IPS-NIHi7 (cell line): Measurements from ENCODE around the gene UFC1.

Source experiments
- DNase-seq: peaks from one replicate; pipeline ENCODE4 v3.0.0; 2012; ENCODE audit warnings: mixed read lengths; ENCODE audit errors: extremely low spot score

Gene UFC1

DNA sequence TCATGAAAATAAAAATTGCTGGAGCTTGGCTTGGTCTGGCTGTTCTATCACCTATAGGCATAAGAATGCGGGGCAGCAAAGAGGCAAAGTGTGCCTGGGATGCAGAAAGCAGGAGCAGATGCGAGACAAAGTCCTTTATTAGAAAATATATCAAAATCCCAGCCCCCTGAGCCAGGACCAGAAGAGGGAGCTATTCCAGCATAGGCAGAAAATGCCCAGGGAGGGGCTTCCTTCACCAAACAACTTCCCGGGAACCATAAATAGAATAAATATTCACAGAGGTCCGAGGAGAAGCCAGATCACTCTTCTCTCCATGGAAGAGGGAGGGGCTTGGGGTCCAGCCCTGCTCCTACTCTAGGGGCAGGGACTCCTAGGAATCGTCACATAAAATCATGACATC, 17.4 kb downstream of the UFC1 start:
- no peak for DNase-seq

DNA sequence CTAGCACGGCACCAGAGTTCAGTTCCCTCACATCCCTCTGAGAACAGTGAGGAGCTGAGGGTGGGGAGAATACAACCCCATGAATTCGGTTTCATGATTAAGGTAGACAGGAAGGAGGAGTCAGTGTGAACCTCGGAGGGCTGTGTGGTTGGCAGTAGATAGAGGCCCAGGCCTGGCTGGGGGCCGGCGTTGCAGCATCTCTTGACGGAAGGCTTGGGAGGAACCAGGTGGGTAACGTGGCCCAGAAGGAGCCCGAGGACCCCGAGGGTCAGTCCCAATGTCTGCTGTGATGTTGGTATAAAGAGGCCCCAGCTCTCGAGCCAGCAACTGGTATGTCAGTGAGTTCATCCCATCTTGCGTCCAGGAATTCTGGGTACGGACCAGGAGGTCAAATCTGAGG, 17.9 kb downstream of the UFC1 start:
- DNase-seq, result no peak

DNA sequence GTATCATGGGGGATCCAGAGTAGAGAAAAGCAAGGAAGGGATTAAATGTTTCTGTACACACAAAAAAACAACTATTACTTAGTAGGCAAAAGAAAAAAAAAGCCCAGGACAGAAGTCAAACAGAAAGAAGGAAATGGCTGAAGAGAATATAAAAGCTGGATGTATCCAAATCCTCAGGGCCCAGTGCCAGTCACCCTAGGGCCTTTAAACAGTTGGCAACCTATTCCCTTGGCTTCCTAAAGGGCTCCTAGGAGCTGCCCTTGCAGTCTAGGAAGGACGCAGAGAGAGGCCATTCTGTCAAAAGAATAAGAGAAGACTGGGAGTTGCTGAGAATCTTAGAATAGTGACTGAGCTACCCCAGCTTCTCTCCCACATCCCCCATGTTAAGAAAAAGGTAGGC, 18.6 kb downstream of the UFC1 start:
- no peak for DNase-seq

DNA sequence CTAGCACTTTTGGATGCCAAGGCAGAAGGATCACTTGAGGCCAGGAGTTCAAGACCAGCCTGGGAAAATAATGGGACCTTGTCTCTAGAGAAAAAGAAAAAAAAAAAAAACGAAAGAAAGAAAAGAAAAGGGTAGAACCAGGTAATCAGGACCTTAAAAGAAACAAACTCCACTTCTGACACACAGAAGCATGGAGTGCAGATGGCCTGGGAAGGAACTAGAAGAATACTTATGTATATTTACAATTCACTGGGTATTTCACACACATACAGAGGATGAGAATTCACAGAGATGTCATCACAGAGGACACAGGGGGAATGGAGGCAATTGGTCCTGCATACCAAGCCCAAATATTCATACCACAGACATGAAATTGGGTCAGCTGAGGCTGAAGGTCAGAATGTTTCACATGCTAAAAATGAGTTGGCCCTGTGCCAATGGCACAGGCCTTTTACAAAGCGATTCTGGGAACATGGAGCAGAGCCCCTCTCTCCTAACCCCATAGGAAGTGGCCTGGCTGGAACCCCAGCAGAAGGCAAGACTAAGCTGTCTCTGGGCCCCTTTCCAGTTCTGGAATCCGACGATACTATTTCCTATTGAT, 19.1 kb downstream of the UFC1 start:
- DNase-seq, result no peak

DNA sequence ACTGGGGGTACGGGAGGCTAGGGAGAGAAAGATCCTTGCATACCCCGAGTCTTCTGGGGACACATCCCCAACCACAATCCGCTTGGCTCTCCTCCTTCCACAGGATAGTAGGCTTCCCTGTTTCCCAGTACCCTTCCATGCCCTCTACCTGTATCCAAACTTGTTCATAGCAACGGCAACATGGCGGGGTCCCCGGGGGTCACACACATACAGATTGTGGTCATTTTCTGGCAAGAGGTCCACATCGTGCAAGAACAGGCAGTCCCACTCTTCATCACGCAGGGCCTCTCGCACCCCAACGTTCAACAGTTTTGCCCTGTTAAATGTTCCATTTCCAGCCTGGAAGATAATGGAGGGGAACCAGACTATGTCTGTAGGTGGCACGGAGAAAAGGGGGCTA, 19.9 kb downstream of the UFC1 start:
- no peak for DNase-seq

DNA sequence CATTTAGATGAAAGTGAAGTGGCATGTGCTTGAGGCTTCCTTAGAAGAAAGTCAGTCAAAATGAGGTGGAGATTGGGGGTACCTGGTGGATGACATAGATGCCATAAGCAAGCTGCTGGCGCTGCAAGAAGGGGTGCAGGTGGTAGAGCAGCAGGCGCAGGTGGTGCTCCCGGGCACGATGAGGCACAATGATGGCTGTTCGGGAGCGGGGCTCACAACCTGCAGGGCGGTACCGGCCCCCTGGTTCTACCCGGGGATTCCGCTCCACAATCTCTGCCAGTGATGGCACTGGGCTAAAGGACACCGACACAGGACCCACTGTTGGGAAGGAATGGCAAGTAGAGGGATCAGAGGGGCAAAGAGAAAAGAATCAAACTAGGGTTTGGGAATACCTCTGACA, 21.1 kb downstream of the UFC1 start:
- DNase-seq, result no peak

DNA sequence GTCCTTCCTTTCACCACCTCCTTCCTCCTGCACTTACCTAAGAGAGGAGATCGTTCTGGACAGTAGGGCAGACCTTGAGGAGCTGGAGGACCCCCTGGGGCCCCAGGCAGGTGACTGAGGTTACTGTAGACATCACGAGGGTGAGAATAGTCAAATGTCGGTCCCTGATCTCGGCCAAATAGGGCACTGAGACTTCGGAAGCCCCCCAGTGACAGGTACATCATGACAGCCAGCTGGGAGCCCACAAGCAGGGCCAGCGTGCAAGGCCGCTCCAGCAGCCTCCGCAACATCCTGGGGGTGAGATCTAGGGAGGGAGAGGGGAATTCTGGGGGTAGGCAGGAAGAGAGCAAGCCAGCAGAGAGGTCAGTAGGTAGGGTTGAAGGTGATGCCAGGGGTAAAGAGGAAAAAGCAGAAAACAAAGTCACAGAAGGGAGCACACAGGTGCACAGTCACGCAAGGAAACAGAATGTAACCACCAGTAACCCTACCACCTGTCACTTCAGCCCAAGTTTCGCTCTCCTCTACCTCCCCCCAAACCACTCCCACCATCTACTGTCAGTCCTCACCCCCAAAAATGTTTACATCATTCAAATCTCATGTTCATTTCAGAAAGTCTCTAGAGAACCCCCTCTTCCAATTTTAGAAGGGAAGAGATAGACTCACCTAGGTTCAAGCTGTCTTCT, 22.1 kb downstream of the UFC1 start:
- DNase-seq, result no peak

DNA sequence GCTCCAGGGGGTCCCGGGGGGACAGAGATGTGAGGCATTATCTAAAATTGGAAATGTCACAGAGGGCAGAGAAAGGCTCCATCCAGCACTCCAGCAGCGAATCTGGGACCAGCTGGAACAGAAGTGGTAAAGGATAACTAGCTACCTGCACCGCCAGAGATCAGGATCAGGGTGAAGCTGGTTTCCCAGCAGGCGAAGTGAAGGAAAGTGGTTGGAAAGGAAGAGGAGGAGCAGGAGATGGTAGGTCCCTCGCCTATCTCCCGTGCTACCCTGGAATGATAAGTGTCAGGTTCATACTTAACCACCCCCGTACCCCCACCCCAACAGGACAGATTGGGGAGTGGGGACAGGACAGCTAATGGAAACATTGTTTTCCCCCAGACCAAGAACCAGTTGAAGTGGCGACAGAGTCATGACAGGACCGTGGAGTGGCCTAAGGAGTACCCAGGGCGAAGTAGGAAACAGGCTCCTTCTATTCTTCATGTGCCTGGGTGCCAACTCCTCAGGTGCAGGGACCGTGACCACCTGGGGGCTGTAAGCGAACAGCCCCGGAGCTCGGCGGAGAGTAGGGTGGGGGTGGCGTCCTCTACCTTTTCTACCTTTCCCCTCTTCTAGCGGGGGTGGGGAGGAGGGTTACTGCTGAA, 22.8 kb downstream of the UFC1 start:
- no peak for DNase-seq

DNA sequence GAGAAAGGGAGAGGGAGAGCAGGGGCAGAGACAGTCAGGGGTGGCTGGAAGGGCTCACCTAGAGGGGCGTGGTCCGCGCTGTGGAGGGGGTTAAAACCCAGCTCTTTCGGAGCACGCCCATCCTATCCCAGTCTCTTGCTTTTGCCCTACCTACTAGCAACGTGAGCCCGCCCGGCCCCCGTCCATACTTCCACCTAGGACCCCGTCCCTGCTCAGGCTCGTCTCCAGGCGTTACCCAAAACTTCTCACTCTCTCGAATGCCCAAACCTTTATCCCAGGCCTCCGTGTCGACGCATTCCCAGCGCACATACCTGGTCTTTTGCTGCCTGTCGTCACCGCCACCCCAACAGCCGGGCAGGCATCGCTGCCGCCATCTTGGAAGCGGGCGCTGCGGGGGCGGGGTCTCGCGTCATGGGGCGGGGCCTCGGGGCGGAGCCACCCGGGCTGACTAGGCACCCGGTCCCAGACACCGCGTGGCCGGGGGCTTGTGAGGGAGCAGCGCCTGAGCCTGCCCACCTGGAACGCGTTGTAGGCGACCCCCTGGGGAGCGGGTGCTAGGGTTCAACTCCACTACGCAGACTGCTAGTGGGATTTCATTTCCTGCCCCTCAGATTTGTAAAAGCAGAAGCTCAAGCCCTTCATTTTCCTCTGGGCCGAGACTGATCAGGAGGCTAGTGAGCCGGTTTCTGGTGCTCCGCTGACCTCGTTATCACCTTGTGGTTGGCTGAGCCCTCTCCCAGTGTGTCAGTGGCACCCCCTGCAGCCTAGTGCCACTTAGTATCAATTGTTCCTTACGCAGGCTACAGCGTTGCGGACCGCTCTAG, 23.5 kb downstream of the UFC1 start, which contains the start of gene B4GALT3:
Gene B4GALT3 (minus strand): TSS at position 396 of the 824 bp plus-strand sequence. CDS start 1,447 bp downstream, outside the sequence.
- DNase-seq, result peak; percentile 98

DNA sequence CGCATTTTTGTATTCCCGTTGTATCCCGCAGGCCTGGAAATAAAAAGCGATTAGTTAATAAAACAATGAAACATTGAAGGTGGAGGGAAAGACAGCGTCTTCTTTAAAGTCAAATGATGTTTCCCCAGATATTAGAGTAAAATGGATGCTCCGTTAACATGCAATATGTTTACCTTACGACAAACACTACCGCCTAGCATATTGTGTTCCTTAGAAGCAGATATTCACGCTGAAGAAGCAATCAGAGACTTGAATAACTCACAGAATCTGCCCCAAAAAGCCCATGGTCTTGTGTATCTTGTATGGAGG, 24.1 kb downstream of the UFC1 start:
- DNase-seq, result no peak

DNA sequence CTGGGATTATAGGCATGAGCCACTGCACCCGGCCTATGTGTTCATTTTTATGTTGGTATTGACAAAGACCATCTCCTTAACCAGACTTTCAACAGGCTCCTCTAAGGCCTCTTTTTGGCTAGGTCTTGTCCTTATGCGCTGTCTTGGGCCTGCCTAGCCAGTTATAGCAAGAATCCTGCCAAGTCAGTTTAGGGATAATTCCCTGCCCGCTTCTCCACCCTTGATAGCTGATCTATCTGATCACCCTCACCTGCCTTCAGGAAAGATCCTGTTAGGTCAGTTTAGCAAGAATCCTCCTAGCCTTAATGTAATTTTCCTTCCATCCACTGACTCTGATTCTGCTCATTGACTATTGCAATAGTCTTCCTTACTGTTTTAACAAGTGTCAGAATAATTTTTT, 25.9 kb downstream of the UFC1 start:
- DNase-seq, result no peak

DNA sequence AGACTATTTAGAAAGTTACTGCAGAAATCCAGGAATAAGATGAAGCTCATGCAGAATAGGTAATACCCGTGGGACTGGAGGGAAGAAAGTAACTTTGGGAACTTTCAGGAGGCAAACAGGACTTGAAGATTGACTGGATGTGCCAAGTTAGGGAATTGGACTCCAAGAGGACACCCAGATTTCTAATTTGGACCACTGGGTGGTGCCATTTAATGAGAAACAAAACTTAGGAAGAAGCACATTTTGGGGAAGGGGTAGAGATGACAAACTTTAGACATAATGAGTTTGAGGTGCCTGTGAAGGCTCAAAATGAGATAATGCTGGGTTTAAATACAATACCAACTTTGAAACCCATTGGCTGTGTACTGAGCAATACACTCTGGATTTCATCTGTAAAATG, 26.9 kb downstream of the UFC1 start:
- no peak for DNase-seq

DNA sequence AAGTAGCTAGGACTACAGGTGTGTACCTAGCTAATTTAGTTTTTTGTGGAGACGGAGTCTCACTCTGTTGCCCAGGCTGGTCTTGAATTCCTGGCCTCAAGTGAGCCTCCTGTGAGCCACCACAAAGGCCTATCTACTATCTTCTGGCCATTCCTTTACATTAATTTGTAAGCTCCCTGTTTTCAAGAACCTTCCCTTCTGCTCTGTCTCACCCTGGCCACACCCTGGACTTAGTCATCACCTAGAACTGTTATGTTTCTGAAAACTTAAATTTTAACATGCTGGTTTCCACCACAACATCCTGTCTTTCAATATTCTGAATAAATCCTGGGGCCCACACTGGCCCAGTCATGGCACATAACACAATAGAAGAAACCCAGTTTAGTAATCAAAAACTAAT, 28.4 kb downstream of the UFC1 start:
- DNase-seq, result no peak

DNA sequence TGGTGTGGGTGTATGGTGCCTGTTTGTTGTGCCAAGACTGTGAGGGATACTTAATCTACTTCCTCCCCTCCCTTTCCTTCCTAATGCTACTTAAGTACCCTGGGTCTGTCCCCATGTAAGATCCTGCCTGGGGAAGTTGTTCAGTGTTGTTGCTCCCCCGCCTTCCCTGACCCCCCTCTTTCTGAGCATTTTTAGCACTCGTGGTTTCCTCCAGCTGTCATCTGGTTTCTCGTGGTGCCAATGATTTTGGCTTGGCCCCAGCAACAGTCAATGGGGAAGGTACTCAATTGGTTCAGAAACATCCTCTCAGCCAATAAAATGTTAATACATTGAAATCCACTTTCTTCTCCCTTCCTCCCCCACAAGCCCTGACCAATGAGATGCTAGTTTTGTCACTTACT, 31.5 kb downstream of the UFC1 start:
- no peak for DNase-seq

DNA sequence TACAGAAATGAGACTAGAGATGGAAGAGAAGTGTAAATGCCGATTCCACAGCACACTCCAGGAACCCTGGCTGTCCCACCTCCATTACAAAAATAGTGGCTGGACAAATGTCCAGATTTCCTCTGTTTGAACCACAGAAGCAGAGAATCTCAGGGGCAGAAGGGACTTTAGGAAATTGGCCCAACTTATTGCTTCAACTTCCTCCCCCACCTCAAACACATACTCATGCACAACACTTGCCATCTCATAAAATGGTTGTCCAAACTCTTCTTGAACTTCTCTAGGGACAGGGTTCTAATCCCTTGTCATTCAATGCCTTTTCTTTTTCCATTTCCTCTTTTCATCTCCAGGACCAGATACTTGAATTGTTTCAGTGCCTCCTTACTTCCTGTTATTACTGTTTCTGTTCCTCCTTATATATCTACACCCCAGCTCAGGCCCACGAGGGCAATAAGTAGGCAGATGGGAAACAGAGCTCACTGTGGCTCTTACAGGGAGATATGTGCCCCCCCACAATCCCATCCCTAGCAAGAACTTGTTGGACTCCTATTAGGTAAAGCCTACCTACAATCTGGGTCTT, 32.0 kb downstream of the UFC1 start:
- DNase-seq, result no peak

DNA sequence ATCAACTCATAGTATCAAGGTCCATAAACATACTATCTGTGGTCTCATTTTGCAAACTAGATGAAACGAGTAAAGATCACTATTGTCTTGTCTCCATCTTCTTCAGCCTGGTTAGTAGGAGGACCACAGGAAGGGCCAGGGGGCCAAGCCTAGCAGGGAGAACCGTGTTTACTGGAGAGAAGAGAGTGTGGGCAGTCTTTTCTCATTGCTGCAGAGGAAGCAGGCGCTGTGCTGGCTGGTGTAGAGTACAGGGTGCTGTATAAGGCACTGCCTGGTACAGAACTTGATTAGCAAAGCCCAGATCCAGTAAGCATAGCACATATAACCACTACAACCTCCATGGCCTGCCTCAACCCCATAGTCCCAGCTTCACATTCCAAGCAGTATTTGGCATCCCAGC, 33.5 kb downstream of the UFC1 start:
- no peak for DNase-seq

DNA sequence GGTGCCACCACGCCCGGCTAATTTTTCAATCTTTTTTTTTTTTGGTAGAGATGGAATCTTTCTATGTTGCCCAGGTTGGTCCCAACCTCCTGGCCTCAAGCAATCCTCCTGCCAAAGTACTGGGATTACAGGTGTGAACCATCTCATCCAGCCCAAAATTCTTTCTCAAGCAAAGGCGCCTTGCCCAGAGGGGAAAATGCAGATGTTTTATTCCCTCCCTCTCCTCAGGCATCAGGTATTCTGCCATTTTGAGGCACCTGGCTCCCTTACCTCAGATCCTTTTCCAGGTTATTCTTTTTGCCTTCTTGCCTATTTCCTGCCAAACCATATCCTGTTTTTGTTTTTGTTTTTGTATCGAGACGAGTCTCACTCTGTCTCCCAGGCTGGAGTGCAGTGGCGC, 34.6 kb downstream of the UFC1 start:
- DNase-seq, result no peak

DNA sequence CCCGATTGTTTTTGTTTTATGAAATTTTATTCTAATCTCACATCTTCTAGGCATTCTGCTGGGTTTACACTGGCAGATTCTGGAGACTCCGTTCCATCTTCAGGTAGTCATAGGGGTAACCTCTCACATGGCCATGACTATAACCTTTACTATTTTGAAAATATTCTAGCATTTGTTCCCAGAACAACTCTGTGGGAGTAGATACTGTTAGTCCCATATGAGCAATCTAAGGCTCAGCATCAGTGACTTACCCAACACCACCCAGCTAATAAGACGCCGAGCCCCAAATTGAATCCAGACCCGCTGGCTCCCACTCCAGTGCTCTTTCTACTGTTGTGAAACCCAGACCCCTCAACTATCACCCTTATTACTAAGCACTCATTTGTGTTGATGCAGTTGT, 35.3 kb downstream of the UFC1 start:
- no peak for DNase-seq

DNA sequence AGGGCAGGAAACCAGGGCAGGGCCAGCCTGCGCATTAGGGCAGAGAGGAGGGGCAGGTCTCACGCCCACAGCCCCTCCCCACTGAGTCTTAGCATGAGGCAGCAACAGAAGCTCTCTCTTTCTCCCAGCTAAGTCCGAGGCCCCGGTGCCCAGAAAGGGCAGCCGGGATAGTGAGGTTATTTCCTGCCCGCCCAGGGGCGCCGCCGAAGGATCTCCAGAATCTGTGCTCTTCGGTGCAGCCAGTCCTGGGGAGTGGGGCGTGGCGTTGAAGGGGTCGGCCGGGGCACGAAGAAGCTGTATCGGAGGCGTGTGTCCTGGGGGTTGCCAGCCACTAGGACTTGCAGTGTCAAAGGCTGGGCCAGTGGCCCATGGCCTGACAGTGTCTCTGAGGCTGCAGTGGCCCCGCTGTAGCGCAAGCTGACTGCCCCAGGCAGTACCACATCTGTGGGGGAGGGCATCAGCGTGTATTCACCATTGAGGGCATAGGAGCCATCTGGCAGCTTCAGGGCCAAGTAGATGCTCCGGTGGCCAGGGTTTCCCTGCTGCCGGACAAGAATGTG, 37.3 kb downstream of the UFC1 start:
- no peak for DNase-seq

DNA sequence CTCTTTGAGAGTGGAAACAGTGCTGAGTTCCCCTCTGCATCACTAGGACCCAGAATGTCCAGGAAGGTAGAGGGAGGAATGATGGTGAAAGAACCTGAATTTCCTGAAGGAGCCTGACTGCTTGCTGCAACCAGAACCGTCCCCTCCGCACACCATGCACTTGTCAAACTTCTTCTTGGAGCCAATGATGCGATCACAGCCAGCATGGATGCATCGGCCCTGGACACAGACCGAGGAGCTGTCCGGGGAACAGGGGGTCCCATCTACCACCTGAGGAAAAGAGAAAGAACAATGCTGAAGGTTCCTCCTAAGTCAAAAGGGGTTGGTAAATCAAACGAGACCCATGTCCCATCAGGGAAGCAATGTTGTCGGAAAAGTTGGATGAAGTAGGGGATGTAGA, 38.2 kb downstream of the UFC1 start:
- DNase-seq, result no peak

DNA sequence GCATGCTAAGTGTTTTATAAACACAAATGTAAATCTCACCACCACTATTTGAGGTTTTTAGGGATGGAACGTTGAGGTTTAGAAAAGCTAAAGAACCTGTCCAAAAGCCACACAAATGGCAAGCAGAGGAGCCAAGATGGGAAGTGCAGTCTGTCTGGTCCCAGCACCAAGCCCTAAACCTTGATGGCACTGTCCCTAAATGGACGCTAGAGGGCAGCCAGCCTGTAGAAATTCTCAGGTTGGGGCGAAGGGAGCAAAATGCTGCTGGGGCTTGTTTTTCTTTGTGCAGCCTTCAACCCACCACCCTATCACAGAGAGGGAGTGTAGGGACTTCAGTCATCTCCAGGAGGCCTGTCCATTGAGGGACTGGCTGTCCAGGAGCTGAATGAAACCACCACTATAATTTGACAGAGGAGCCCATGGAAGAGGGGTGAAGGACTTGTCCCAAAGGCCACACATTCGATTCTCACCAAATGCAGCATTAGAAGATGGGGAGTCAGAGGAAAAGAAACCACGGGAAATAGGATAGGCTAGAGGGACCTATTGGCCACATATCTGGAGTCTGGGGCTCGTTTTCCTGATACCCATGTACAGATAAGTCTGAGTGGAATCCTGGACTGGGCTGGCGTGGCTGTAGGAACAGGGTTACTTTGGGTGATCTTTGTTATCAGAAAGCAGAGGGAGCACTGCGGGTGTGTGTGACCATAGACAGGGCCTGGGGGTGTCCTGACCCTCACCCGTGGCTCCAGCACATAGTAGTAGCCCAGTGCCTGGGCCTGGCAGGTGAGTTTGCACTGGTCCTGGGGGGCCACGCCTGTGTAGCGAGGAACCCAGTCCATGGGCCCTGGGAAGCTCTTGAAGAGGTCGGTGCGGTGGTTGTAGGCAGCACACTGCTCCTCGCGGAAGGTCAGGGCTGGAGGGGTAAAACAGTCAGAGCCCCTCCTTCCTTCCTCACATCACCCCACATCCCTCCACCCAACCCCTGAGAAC, 39.0 kb downstream of the UFC1 start:
- peak; percentile 84 for DNase-seq
